MCF 10A (cell line): ENCODE data around the gene PLA2G2E. TPM values are rescaled to one million over a fixed set of nuclear protein-coding genes. Genes with fewer than 3 reads are reported as not detected.

Experiments used
- BruUV-seq: library from RNA; stranded (reverse); fragments of 400-500 nt; replicated peaks from 2 replicates; lab custom pipeline; 2021; lab: Mats Ljungman, UMichigan
- CTCF ChIA-PET: fragments of 300-600 bp; sonication (Branson Sonifier 250); formaldehyde crosslinking; extraction: SDS; loops from one replicate; lab custom pipeline; 2021; ENCODE audit warnings: antibody characterized with exemption, inconsistent platforms; lab: Yijun Ruan, JAX
- POLR2A ChIA-PET: fragments of 300-600, 350-650 bp; sonication (Branson Sonifier 250); formaldehyde crosslinking; extraction: SDS; loops from one replicate; lab custom pipeline; 2020; ENCODE audit warnings: antibody characterized with exemption, inconsistent platforms; lab: Yijun Ruan, JAX
- DNase-seq: peaks from one replicate; pipeline ENCODE4 v3.0.0-alpha.2; 2018; ENCODE audit not compliant: unreplicated experiment
- H3K27ac Mint-ChIP-seq: one replicate; pipeline ENCODE4 v1.8.0; 2022; ENCODE audit warnings: mild to moderate bottlenecking, low read depth, mixed read lengths; ENCODE audit not compliant: unreplicated experiment
- H3K27me3 Mint-ChIP-seq: one replicate; pipeline ENCODE4 v1.8.0; 2022; ENCODE audit warnings: mixed read lengths; ENCODE audit not compliant: insufficient read depth, unreplicated experiment
- H3K36me3 Mint-ChIP-seq: one replicate; pipeline ENCODE4 v1.8.0; 2022; ENCODE audit warnings: mild to moderate bottlenecking, moderate library complexity, mixed read lengths; ENCODE audit not compliant: insufficient read depth, unreplicated experiment
- H3K4me1 Mint-ChIP-seq: one replicate; pipeline ENCODE4 v1.8.0; 2022; ENCODE audit warnings: mixed read lengths; ENCODE audit not compliant: insufficient read depth, unreplicated experiment
- H3K4me3 Mint-ChIP-seq: one replicate; pipeline ENCODE4 v1.8.0; 2022; ENCODE audit warnings: mild to moderate bottlenecking, moderate library complexity, mixed read lengths; ENCODE audit not compliant: unreplicated experiment
- H3K9me3 Mint-ChIP-seq: one replicate; pipeline ENCODE4 v1.8.0; 2022; ENCODE audit warnings: mixed read lengths; ENCODE audit not compliant: unreplicated experiment
- intact Hi-C: fragments of 100-400 bp; cut with micrococcal nuclease; formaldehyde crosslinking; loops from 2 replicates; pipeline ENCODE4 v1.14.1; 2022
- total RNA-seq: library from RNA; stranded (reverse); gene quantifications from 2 replicates; pipeline ENCODE4 v1.2.3, GENCODE V29; 2022
- TF ChIP-seq, protein P1 (sequence below): fragments of 200-600 bp; IDR thresholded peaks from one replicate; pipeline ENCODE4 v1.8.0; 2022; ENCODE audit warnings: antibody characterized with exemption, mild to moderate bottlenecking; ENCODE audit not compliant: unreplicated experiment

Gene PLA2G2E
- total RNA-seq, 1 experiment from 2014 or later: not detected

GRCh38 chr1:19957779-19958178 lies 34.4 kb upstream of the PLA2G2E start:
- H3K4me3 Mint-ChIP-seq: no peak overlapping the region
- BruUV-seq: no TSS peak

DNA sequence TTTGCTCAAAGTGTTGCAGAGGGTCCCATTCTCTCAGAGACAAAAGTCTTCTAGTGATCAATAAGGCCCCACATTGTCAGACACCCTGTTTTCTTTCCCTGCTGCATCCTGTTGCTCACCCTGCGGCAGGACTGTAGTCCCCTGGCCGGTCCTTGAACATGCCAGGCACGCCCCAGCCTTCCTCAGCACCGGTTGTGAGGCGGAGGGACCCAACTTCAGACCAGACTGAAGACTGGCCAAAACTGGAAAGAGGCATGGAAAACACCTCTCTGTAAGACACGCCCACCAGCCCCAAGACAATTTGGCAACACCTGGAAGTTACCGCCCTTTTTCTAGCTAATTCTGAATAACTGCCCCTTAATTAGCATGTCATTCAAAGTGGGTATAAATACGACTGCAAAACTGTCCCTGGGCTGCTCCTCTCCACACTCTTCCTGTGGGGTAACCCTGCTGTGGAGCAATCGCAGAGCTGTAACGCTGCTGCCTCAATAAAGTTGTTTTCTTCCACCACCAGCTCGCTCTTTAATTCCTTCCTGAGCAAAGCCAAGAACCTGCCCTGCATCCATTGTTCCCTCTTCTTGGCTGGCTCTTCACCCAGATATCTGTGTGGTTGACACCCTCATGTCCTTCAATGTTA lies 32.2 kb upstream of the PLA2G2E start:
- Mint-ChIP-seq H3K27me3 (peaks cover 11% of the 10 kb centered on the region), H3K4me1 (no peaks in the 10 kb centered on the region), H3K27ac (no peak overlapping the region), H3K9me3 (peaks cover 40% of the 10 kb centered on the region), H3K4me3 (no peak overlapping the region), H3K36me3 (no peaks in the 10 kb centered on the region)
- POLR2A ChIA-PET: no interaction called here
- CTCF ChIA-PET: no interaction called here
- TF ChIP-seq, protein P1, sequence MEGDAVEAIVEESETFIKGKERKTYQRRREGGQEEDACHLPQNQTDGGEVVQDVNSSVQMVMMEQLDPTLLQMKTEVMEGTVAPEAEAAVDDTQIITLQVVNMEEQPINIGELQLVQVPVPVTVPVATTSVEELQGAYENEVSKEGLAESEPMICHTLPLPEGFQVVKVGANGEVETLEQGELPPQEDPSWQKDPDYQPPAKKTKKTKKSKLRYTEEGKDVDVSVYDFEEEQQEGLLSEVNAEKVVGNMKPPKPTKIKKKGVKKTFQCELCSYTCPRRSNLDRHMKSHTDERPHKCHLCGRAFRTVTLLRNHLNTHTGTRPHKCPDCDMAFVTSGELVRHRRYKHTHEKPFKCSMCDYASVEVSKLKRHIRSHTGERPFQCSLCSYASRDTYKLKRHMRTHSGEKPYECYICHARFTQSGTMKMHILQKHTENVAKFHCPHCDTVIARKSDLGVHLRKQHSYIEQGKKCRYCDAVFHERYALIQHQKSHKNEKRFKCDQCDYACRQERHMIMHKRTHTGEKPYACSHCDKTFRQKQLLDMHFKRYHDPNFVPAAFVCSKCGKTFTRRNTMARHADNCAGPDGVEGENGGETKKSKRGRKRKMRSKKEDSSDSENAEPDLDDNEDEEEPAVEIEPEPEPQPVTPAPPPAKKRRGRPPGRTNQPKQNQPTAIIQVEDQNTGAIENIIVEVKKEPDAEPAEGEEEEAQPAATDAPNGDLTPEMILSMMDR: no peak
- intact Hi-C loops: no loop called here
- BruUV-seq: no TSS peak
- DNase-seq: no peak

More at GRCh38 chr1:19957779-19958178, 34.4 kb upstream of the PLA2G2E start:
- peaks cover 25% of the 10 kb centered on the region for H3K27me3 Mint-ChIP-seq
- POLR2A ChIA-PET: no interaction called here
- no peaks in the 10 kb centered on the region for H3K36me3 Mint-ChIP-seq
- intact Hi-C loops: no loop called here
- no peak overlapping the region for H3K27ac Mint-ChIP-seq
- peaks cover 34% of the 10 kb centered on the region for H3K9me3 Mint-ChIP-seq
- no peak for DNase-seq
- CTCF ChIA-PET: interaction anchor here (0.7 kb wide), 1 partner anchor 24 kb away, joined by 3 read pairs; no protein-coding TSS in a partner anchor
- no peaks in the 10 kb centered on the region for H3K4me1 Mint-ChIP-seq
- TF ChIP-seq, protein P1: no peak

GRCh38 chr1:19954059-19954458 lies 30.6 kb upstream of the PLA2G2E start:
- TF ChIP-seq, protein P1: no peak

GRCh38 chr1:19949016-19949415 lies 25.6 kb upstream of the PLA2G2E start:
- Mint-ChIP-seq H3K27ac (no peak overlapping the region), H3K36me3 (no peaks in the 10 kb centered on the region), H3K9me3 (peaks cover 17% of the 10 kb centered on the region), H3K27me3 (no peaks in the 10 kb centered on the region), H3K4me1 (peaks cover 7% of the 10 kb centered on the region), H3K4me3 (no peak overlapping the region)
- peak; percentile 57 for DNase-seq
- BruUV-seq: no TSS peak
- ChIA-PET CTCF (interaction anchor here (0.7 kb wide), 1 partner anchor 235 kb away, joined by 3 read pairs; no protein-coding TSS in a partner anchor), POLR2A (interaction anchor here (0.7 to 1.1 kb wide), 2 partner anchors 25 to 66 kb away, joined by 3 read pairs; no protein-coding TSS in a partner anchor)
- intact Hi-C loops: no loop called here
- TF ChIP-seq, protein P1: no peak

More at GRCh38 chr1:19954059-19954458, 30.6 kb upstream of the PLA2G2E start:
- intact Hi-C loops: no loop called here
- Mint-ChIP-seq H3K4me1 (peaks cover 2% of the 10 kb centered on the region), H3K27ac (no peak overlapping the region), H3K36me3 (no peaks in the 10 kb centered on the region), H3K9me3 (peaks cover 40% of the 10 kb centered on the region), H3K27me3 (peaks cover 11% of the 10 kb centered on the region), H3K4me3 (no peak overlapping the region)
- no peak for DNase-seq
- CTCF ChIA-PET: no interaction called here
- BruUV-seq: no TSS peak
- POLR2A ChIA-PET: no interaction called here
